Measurements from ENCODE around the gene INO80B.
"Not testable (repeated sequence)": the region's sequence is repeated elsewhere in the genome, so short reads cannot be mapped to it uniquely, and the experiment has no call there.

Gene INO80B

DNA sequence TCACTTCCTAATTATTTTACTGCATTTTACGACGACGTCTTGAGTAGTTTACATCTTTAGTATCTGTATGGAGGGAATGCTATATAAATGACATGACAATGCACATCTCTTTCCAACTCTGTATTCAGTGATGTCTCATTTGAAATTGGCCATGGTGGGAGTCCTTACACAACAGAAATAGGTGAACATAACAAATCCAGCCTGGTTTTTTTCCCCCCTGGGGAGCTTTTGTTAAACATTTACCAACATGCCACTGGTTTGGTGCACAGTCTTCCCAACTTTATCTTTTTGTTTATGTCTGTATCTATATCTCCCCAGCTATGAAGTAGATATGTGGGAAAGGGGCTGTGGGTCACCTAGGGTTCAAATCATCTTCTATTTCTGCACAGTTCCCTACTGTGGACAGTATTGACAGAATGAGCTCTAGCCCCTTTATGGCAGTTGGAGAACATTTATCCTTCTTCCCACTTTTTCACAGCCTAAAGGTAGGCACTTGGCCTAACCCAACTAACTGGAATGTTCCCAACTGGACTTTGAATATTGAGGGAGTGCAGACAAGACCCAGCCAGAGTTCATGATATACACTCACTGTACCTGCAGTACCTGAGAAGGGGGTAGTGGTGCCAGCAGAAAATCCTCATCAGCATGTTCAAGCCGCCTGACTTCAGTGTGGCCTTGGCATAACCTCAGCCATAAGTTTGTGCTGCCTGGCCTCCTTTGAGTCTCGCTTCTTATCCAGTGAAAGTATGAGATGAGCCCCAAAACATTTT, 7.5 kb upstream of the INO80B start:
- no peak for DNase-seq (ENCODE audit: low read depth in 1 of 2, low spot score in 1 of 2)

DNA sequence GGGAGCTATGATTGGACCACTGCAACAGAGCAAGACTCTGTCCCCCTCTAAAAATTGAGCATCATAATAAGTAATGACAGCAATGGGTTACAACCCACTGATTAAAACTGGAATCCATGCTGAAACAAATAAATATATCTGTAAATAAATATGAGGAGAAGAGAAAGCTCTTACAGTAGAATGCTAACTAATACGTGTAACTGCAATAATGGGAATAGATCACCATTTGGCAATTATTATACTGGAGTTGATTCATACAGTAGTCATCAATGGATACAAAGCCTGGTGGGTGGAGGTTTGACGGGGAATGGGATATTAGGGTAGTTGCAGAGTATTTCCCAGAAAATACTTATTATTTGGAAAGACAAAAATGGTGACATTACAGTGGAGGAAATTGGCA, 6.1 kb upstream of the INO80B start:
- no peak for DNase-seq (ENCODE audit: low read depth in 1 of 2, low spot score in 1 of 2)

DNA sequence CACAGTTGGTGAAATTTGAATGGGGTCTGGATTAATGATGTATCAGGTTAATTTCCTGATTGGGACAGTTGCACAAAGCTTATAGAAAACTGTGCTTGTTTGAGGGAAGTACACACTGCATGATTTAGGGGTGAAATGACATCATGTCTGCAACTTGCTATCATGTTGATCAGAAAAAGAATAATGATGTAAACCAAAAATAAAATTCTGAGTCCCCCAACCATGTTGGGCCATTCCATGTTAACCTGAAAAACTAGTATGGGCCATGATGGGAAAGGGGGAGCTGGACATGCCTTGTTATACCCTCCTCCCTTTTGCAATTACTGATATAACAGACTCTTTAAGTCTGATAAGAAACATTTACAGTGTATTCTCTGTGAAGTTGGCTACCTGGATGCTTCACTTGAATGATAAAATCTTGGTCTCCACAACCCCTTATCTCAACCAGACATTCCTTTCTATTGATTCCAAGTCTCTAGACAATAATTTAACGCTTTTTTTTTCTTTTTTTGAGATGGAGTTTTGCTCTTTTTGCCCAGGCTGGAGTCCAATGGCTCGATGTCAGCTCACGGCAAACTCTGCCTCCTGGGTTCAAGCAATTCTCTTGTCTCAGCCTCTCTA, 4.2 kb upstream of the INO80B start:
- no peak for DNase-seq (ENCODE audit: low read depth in 1 of 2, low spot score in 1 of 2)

DNA sequence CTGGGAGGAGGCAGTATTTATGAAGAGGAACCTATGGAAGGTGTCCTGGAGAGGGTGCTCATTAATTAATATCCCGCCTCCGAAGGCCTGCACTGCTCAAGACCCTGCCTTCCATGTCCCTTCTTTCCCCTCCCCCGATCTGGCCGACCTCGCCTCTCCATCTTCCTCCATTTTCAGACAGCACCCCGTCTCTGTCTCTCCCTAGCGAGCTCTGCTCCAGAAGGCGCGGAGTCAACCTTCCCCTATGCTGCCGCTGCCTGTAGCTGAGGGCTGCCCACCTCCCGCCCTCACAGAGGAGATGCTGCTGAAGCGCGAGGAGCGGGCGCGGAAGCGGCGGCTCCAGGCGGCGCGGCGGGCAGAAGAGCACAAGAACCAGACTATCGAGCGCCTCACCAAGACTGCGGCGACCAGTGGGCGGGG, 2.3 kb downstream of the INO80B start:
- DNase-seq (ENCODE audit: low read depth in 1 of 2, low spot score in 1 of 2) = no peak

DNA sequence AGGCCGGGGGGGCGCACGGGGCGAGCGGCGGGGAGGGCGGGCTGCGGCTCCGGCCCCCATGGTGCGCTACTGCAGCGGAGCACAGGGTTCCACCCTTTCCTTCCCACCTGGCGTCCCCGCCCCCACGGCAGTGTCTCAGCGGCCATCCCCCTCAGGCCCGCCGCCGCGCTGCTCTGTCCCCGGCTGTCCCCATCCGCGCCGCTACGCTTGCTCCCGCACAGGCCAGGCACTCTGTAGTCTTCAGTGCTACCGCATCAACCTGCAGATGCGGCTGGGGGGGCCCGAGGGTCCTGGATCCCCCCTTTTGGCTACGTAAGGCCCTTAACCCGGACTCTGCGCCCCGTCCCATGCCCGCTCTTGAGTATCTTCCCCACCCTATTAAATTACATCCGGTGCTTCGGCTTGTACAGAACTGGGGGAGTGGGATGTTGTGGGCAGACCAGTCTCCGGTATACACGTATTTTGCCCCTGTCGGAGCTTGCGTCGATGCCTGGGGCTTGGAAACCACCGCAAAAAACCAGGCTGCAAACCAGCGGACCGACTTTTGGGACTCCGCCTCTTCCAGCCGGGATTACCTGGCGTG, 2.8 kb downstream of the INO80B start:
- peak; percentile 62 to 67 for DNase-seq (ENCODE audit: low read depth in 1 of 2, low spot score in 1 of 2)

DNA sequence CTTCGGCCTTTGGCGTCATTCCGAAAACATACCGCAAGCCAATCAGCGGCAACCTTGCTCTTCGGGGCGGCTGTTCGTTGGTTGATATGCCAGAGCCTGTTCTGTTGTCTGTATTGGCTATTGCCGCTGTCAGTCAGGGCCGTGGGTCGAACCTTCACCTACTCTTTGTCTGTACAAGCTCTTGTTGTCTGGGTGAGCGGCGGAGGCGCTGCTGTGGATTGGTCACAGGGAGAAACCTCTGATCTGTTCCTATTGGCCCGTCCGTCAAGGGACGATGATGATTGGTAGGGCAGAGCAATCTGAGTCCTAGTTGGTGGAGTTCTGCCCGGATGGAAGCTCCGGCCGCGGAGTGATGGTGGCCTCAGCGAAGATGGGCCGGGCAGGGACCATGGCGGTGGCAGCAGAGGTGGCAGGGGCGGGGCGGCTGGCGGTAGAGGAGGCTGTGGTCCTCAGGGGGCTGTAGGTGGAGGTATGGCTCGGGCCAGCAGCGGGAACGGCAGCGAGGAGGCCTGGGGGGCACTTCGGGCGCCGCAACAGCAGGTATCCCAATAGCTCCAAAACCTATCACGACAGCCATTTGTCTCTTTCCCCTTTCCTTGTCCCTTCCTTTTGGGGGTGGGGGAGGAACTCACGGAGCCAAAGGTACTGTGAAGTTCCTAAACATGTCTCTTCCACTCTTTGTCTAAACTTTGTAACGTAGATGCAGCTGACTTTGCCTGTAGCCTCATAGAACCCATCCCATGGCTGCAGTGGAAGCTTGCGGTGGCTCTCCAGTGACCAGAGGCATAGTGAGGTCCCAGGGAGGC, 3.4 kb downstream of the INO80B start, which contains the start of gene WBP1:
Gene WBP1, plus strand, starts transcription at position 307 of the 806 bp plus-strand sequence. Its CDS starts 165 bp downstream, at position 472.
- peak; percentile 90 to 99 for DNase-seq (ENCODE audit: low read depth in 1 of 2, low spot score in 1 of 2)

DNA sequence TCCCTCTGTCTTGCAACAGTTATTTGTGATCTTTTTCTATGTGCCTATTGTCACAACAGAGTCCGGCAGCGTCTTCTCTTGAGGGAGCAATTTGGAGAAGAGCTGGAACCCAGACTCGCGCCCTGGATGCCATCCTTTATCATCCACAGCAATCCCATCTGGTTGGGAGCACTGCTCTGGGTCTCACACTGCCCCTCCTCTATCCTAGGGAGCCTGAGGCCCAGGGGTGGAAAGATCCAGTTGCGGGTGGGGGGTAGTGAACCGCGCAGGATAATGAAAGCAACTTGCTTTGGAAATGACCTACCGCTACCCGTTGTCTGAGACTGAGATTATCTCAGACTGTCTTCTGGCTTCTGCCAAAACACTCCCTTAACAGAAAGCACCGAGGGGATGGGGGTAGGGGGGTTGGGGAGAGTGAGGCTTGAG, 4.1 kb downstream of the INO80B start:
- no peak for DNase-seq (ENCODE audit: low read depth in 1 of 2, low spot score in 1 of 2)

DNA sequence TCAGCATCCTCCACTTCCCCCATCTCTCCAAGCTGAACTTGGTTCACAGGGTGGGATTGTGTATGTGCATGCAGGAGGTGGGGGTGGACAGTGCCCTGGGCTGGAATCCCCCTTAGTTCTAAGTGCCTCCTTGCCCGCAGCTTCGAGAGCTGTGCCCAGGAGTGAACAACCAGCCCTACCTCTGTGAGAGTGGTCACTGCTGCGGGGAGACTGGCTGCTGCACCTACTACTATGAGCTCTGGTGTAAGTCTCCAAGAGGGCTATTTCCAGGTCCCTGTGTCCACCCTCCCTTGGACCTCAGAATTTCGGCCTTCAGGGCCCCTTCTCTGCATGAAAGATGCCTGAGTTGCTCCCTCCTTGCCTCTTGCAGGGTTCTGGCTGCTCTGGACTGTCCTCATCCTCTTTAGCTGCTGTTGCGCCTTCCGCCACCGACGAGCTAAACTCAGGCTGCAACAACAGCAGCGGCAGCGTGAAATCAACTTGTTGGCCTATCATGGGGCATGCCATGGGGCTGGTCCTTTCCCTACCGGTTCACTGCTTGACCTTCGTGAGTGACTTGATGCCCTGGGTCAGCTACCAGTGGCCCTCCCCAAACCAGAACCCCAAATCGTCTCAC, 4.7 kb downstream of the INO80B start:
- not testable (repeated sequence) for DNase-seq (ENCODE audit: low read depth in 1 of 2, low spot score in 1 of 2)

DNA sequence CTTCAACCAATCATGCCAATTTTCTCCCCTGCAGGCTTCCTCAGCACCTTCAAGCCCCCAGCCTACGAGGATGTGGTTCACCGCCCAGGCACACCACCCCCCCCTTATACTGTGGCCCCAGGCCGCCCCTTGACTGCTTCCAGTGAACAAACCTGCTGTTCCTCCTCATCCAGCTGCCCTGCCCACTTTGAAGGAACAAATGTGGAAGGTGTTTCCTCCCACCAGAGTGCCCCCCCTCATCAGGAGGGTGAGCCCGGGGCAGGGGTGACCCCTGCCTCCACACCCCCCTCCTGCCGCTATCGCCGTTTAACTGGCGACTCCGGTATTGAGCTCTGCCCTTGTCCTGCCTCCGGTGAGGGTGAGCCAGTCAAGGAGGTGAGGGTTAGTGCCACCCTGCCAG, 5.3 kb downstream of the INO80B start:
- not testable (repeated sequence) for DNase-seq (ENCODE audit: low read depth in 1 of 2, low spot score in 1 of 2)

DNA sequence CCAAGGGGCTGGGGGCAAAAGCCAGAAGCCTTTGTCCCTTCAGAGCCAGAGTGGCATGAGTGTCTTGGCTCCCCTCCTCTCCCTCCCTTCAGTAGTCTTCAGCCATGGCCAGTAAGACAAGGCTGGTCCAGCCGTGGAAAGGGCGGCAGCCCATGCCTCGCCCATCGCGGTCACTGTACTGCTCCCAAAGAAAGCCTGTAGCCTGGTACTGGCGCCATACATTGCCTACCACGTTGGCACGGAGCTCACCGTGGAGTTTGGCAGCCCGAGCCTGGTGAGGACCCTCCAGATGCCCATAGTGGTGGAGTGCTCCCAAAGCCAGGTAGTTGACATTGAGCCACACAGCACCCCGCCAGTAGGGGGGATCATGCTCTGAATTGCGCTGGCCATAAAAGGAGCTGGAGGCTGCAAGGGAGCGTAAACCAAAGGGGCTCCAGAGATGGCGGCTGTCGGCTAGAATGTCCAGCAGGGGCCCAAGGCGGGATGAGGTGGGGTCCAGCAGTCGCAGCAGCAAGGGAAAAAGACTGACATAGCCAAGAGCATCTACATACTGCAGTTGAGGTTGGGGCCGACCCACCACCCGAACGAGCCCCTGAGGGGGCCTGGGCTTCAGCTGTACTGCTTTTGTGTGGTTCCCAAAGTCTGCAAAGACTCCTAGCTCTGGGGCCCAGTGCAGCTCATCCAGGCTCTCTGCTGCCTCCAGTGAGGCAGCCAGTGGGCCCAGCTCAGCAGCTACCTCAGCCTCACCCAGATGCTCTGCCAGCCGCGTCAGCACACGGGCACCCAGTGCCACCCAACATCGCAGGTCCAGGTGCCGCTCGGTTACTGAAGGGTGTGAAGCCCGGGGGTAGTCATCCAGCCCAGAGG, 6.5 kb downstream of the INO80B start:
- DNase-seq (ENCODE audit: low read depth in 1 of 2, low spot score in 1 of 2) = no peak

DNA sequence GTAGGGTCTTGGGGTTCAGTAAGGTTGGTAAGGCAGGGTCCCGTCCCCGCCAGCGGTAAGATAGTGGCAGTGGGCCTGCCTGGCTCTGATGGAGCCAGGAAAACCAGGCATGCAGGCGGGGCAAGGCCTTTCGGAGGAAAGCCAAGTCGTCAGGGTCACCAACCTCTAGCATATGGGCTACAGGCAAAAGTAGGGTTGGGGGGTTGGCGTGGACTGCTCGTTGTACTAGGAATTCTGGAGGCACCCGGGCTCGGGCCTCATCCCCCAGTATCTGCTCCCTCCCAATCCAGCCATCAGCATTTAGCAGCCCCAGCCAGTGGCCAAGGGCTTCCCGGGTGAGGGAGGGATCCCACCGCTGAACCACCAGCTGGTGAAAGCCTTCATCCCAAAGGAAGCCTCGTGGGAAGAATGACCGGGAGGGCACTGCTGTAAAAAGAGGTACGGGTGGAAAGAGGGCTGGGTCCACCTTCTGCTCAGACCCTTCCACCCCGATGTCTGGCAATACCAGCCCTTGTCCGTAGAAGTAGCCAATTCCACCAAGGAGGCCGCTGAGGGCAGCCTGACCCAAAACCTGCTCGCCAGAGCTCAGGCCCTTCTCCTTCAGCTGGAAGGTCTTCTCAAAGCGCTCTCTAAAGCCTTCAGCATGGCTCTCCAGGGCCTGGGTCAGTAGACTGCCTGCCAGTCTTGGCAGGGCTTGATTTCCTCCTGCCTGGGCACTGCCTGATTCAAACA, 7.3 kb downstream of the INO80B start:
- DNase-seq (ENCODE audit: low read depth in 1 of 2, low spot score in 1 of 2) = no peak

DNA sequence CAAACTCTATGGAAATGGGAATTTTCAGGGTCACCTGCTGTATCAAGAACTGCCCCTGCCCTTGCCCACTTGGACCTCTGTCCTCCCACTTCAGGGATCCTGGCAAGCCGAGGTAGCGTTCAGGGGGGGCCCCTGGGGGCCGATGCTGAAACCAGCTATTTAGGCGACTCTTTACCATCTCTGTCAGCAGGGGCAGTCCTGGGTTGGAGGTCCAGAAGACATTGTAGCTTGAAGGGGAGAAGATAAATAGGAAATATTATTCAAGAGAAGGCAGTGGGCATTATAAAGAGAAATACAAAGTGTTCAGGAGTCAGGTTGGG, 7.9 kb downstream of the INO80B start:
- no peak for DNase-seq (ENCODE audit: low read depth in 1 of 2, low spot score in 1 of 2)

DNA sequence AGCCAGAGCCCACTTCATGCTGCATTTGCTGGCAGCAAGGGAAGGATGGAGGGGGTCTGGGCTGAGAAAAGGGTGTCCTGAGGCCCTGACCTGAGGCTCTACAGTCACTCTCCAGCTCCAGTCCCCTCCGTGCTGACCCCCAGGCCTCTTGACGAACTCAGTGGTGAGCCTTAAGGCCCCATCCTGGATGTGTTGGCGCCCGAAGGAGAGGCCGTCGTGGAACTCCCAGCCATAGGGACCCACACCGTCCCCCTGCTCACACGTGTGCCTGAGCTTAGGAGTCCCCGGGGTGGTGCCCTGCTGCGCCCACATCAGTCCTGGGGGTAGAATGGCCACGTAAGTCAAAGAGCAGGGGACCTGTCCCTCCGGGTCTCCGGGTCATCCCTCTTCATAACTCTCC, 9.5 kb downstream of the INO80B start:
- no peak for DNase-seq (ENCODE audit: low read depth in 1 of 2, low spot score in 1 of 2)

DNA sequence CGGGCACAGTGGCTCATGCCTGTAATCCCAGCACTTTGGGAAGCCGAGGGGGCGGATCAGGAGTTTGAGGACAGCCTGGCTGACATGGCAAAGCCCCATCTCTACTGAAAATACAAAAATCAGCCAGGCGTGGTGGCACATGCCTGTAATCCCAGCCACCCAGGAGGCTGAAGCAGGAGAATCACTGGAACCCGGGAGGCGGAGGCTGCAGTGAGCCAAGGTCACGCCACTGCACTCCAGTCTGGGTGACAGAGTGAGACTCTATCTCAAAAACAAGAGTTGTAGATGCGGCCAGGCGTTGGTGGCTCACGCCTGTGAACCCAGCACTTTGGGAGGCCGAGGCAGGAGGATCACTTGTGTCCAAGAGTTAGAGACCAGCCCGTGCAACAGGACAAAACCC, 15.9 kb downstream of the INO80B start:
- DNase-seq (ENCODE audit: low read depth in 1 of 2, low spot score in 1 of 2) = not testable (repeated sequence)

DNA sequence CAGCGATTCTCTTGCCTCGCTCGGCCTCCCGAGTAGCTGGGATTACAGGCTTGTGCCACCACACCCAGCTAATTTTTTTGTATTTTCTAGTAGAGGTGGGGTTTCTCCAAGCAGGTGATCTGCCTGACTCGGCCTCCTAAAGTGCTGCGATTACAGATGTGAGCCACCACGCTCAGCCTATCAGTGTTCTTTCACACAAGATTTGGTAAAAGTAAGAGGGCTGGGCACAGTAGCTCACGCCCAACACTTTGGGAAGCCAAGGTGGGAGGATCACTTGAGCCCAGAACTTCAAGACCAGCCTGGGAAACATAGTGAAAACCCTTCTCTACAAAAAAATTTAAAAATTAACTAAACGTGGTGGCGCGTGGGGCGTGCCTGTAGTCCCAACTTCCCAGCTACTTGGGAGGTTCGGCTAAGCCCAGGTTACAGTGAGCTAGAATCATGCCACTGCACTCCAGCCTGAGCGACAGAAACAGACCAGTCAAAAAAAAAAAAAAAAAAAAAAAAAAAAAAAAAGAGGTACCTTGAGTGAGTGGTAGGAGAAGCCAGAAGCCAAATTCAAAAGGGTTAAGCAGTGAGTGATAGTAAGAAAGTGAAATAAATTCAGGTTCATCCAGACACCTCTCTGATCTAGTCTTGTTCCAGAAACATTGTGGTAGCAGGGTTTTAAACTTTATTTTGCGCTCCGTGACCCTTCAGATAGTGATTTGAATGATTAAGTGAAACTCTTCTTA, 16.6 kb downstream of the INO80B start:
- DNase-seq (ENCODE audit: low read depth in 1 of 2, low spot score in 1 of 2) = no peak

DNA sequence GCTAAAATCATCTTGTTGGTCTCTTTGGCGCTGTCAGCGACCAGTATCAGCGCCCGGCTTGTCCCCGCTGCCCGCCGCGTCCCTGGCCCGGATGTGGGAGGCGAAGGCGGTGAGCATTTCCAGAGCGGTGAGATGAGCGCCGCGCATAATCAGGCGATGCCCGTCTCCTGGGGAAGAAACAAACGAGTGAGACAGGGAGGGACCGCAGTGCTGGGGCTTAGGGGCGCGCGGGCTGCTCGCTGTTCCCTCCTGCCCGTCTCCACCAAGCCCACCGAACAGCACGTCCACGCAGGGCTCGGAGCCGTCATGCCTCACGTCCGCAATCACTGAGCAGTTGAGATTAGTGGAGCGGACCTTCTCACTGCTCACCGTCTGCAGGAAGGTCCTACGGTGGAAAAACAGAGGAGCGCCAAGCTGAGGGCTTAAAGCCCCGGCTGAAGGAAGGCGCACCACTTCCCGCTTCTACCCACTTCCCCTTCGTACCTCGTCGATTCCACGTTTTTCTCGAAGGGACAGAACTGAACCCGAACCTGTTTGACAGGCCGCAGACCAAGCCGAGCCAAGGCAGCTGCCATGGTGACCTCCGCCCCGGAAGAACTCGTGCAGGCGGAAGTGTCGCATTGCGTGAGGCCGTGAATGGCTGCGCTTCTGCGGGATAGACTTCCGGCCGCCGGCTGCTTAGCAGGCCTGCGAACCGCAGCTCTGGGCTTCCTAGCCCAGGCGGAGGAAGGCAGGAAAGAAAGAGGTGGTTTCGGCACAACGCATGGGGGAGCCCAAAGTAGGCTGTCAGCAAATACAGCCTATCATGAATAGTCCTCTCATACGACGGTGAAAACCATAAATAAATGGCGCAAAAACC, 17.4 kb downstream of the INO80B start, which contains the start of gene MRPL53:
Gene MRPL53, minus strand, starts transcription at position 595 of the 859 bp plus-strand sequence. Its CDS starts 20 bp downstream, at position 575.
- DNase-seq (ENCODE audit: low read depth in 1 of 2, low spot score in 1 of 2) = peak; percentile 94 to 96

DNA sequence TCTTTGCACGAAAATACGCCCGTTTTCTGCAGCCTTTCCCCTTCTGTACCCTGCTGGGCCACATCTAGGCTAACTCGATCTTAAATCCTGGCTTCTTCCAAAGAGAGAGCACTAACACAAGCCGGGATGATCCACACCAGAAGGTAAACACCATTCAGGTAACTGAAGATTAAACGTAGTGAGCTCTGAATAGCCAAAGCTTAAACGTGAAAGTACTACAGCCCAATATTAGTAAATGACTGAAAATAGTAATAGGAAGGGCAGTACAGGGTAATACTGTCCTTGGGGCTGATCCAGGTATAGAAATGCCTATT, 18.0 kb downstream of the INO80B start:
- DNase-seq (ENCODE audit: low read depth in 1 of 2, low spot score in 1 of 2) = no peak

DNA sequence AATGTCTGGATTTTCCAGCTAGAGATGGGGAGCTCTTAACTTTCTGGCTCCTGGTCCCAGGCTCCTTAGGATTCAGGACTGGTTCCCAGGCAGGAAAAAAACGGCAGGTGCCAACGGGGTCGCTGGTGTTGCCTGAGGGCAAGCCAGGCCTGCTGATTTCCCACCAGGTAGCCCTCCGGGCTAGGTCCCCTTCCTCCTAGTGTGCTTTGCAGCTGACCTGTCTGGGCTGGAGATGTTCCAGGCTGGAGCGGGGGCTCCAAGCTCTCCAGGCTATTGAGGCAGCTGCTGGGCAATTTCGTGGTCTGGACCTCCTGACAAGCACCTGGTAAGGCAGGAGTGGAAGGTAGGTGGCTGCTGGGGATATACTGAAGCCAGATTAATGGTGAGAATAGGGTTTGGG, 19.6 kb downstream of the INO80B start:
- no peak for DNase-seq (ENCODE audit: low read depth in 1 of 2, low spot score in 1 of 2)
